Muscle of leg (tissue), 16 donors: ENCODE measurements around the gene ITGA6. TPM values are rescaled to one million over a fixed set of nuclear protein-coding genes. Genes with fewer than 3 reads are reported as not detected.
A peak's percentile ranks its signal among the peaks of the same experiment; 100 is the strongest.

Experiments used
- DNase-seq: peaks from one replicate; pipeline ENCODE4 v3.0.0; 2013
- H3K27ac ChIP-seq: one replicate; pipeline ENCODE4 v1.5.1; 2013; ENCODE audit warnings: mild to moderate bottlenecking, low read length, control low read depth
- H3K27me3 ChIP-seq: one replicate; pipeline ENCODE4 v1.6.1; 2013; ENCODE audit warnings: low read length; ENCODE audit not compliant: control insufficient read depth, insufficient read depth
- H3K36me3 ChIP-seq: one replicate; pipeline ENCODE4 v1.6.1; 2013; ENCODE audit warnings: low read length; ENCODE audit not compliant: control insufficient read depth, insufficient read depth
- H3K4me1 ChIP-seq: one replicate; pipeline ENCODE4 v1.6.1; 2013; ENCODE audit warnings: low read length; ENCODE audit not compliant: control insufficient read depth, insufficient read depth
- H3K4me3 ChIP-seq: one replicate; pipeline ENCODE4 v1.5.1; 2013; ENCODE audit warnings: low read length, control low read depth
- H3K9me3 ChIP-seq: replicated peaks from 2 replicates; pipeline ENCODE4 v1.6.1; 2013; ENCODE audit warnings: low read depth, low read length; ENCODE audit not compliant: control insufficient read depth
- WGBS: methylation state at CpG from one replicate; pipeline ENCODE4 v1.1.5; 2013; ENCODE audit warnings: missing lambda C conversion rate; ENCODE audit not compliant: insufficient coverage; 5-methylcytosine and 5-hydroxymethylcytosine counted together
- long read RNA-seq, 11 donors: transcript quantifications; one replicate each; lab custom pipeline, GENCODE V29; 2026
- polyA plus RNA-seq, 8 donors: library from polyadenylated mRNA; unstranded; fragments of 120-200 nt; gene quantifications; one replicate each; pipeline versions ENCODE4 v1.2.1 to v1.2.3, GENCODE V29; 2013; ENCODE audit warnings: inconsistent platforms in 1 of 8, low replicate concordance in 1 of 8; ENCODE audit not compliant: insufficient read length in 8 of 8, insufficient read depth in 1 of 8
- total RNA-seq: library from RNA; stranded (reverse); fragments of 120-200 nt; gene quantifications from one replicate; pipeline ENCODE4 v1.2.4, GENCODE V29; 2013

ITGA6 gene
- total RNA-seq (88.6 TPM), polyA plus RNA-seq (10 to 100 TPM; 61.6 to 99.0 (median 72.8) TPM)
- long read RNA-seq, donor 1, full-length matches to known transcripts = 3 of 8 reads
- long read RNA-seq, donor 1, partial matches to known transcripts = 5 of 8 reads
- long read RNA-seq, donor 1, other reads (novel, unspliced or antisense) = 0 of 8 reads
- long read RNA-seq, donor 2, full-length matches to known transcripts = 1 of 1 reads
- long read RNA-seq, donor 2, partial matches to known transcripts = 0 of 1 reads
- long read RNA-seq, donor 2, other reads (novel, unspliced or antisense) = 0 of 1 reads
- long read RNA-seq, donor 3, full-length matches to known transcripts = 4 of 28 reads
- long read RNA-seq, donor 3, partial matches to known transcripts = 24 of 28 reads
- long read RNA-seq, donor 3, other reads (novel, unspliced or antisense) = 0 of 28 reads
- long read RNA-seq, donor 4, full-length matches to known transcripts = 1 of 1 reads
- long read RNA-seq, donor 4, partial matches to known transcripts = 0 of 1 reads
- long read RNA-seq, donor 4, other reads (novel, unspliced or antisense) = 0 of 1 reads
- long read RNA-seq, donor 5, full-length matches to known transcripts = 7 of 43 reads
- long read RNA-seq, donor 5, partial matches to known transcripts = 36 of 43 reads
- long read RNA-seq, donor 5, other reads (novel, unspliced or antisense) = 0 of 43 reads
- long read RNA-seq, donor 6, full-length matches to known transcripts = 6 of 18 reads
- long read RNA-seq, donor 6, partial matches to known transcripts = 12 of 18 reads
- long read RNA-seq, donor 6, other reads (novel, unspliced or antisense) = 0 of 18 reads
- long read RNA-seq, donor 7, full-length matches to known transcripts = 4 of 10 reads
- long read RNA-seq, donor 7, partial matches to known transcripts = 6 of 10 reads
- long read RNA-seq, donor 7, other reads (novel, unspliced or antisense) = 0 of 10 reads
- long read RNA-seq, donor 8, full-length matches to known transcripts = 4 of 61 reads
- long read RNA-seq, donor 8, partial matches to known transcripts = 57 of 61 reads
- long read RNA-seq, donor 8, other reads (novel, unspliced or antisense) = 0 of 61 reads
- long read RNA-seq, donor 9, full-length matches to known transcripts = 1 of 20 reads
- long read RNA-seq, donor 9, partial matches to known transcripts = 19 of 20 reads
- long read RNA-seq, donor 9, other reads (novel, unspliced or antisense) = 0 of 20 reads
- long read RNA-seq, donor 10, full-length matches to known transcripts = 6 of 106 reads
- long read RNA-seq, donor 10, partial matches to known transcripts = 100 of 106 reads
- long read RNA-seq, donor 10, other reads (novel, unspliced or antisense) = 0 of 106 reads
- long read RNA-seq, donor 11, full-length matches to known transcripts = 3 of 12 reads
- long read RNA-seq, donor 11, partial matches to known transcripts = 9 of 12 reads
- long read RNA-seq, donor 11, other reads (novel, unspliced or antisense) = 0 of 12 reads

GRCh38 chr2:172427256-172427989, at the start of gene ITGA6:
TSS of gene ITGA6 (plus strand) at chr2:172427586.
- Histone ChIP-seq H3K4me1 (peaks cover 19% of the 10 kb centered on the region), H3K36me3 (no peaks in the 10 kb centered on the region), H3K9me3 (no peaks in the 10 kb centered on the region), H3K27ac (peak within 1 kb of the TSS; percentile 81), H3K27me3 (peaks cover 30% of the 10 kb centered on the region), H3K4me3 (peak within 1 kb of the TSS; percentile 66)
- peak; percentile 68 for DNase-seq
- WGBS = 0% methylated on average over 74 of the region's 79 CpGs

DNA sequence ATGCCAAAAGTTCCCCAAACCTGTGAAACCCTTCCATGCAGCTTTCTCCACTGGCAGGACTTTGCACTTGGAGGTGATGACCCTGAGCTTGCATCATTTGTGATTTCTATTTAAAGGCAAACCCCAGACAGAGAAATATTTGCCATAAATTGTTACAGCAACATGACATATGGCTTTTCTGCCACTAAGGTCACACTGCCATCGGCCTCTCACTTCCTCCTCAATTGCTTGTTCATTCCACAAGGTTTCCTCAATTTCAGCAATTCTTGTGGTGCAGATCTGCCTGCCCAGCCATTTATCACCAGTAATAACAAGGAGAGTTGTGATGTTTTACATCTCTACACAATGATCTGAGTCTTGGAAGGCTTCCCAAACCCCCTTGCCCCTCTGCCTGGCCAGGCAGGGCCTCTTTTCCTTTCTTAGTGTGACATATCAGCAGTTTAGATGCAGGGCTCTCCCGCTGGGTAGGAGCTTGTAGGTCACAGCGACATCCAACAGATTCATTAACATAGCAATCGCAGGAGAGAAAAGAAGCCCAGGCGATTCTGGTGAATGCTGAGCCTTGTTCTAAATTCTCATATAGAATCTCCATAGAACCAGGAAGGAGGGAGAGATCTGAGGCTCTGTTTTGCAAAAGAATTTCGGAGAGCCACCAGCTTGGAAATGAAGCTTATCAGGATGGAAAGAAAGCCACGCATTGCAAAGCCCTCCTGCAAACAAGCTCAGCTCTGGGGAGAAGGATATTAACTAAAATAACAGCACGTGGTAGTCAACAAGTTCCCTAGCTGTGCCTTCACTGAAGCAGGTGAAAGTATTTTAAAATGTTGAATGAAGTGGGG, 46.7 kb upstream of the ITGA6 start:
- no peak overlapping the region for H3K27ac ChIP-seq
- no peaks in the 10 kb centered on the region for H3K36me3 ChIP-seq
- WGBS = 23% methylated on average over 3 of the region's 8 CpGs
- peak; percentile 45 for DNase-seq
- no peaks in the 10 kb centered on the region for H3K9me3 ChIP-seq
- no peak overlapping the region for H3K4me3 ChIP-seq
- peaks cover 13% of the 10 kb centered on the region for H3K4me1 ChIP-seq
- H3K27me3 ChIP-seq = no peaks in the 10 kb centered on the region

DNA sequence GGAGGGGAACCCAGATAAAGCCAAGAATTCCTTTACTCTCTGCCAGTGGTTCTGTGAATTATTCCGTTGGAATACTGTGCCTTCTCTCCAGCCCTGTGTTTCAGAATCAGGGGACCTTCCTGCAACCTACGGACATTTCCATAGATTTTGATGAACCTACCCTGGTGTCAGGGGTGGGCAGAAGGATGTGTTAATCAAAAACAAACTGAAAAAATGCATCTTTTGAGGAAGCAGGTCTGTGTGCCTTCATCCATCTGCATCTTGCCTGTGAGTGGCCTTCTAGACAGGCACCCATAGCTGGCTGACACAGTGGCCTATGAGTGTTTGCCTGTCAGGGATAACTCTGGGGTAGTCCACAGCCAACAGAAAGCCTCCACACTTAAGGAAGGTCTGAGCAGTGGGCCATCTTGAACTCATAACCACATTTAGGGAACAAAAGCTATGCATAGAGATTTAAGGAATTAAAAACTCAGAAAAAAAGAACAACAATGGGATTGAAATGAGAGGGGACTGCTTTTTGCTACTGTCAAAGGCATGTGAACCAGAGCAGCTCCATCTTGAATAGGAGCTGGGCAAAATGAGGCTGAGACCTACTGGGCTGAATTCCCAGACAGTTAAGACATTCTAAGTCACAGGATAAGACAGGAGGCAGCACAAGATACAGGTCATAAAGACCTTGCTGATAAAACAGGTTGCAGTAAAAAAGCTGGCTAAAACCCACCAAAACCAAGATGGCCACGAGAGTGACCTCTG, 45.9 kb upstream of the ITGA6 start:
- Histone ChIP-seq H3K9me3 (no peaks in the 10 kb centered on the region), H3K4me3 (no peak overlapping the region), H3K4me1 (peaks cover 13% of the 10 kb centered on the region), H3K36me3 (no peaks in the 10 kb centered on the region), H3K27ac (no peak overlapping the region), H3K27me3 (no peaks in the 10 kb centered on the region)
- 60% methylated on average over 1 of the region's 3 CpGs for WGBS
- peak; percentile 42 for DNase-seq

DNA sequence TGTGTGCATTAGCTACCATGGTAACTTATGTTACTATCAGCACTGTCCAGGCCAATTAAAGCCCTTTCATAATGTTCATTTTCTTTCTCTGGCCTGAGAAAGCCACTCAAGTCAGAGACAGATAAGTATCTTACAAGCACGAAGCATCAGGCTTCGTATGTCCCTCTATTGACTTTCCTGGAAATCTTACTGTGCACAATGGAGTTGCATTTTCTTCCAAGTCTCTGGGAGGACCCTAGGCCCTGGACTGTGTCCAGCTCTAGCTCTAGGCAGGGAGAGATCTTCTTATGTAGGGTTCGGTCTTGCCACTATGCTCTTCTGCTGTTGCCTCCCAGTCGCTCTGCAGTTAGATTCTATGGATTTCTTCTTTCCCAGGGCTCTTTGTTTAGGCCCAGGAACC, 40.0 kb upstream of the ITGA6 start:
- Histone ChIP-seq H3K27me3 (no peaks in the 10 kb centered on the region), H3K4me1 (no peaks in the 10 kb centered on the region), H3K9me3 (no peaks in the 10 kb centered on the region), H3K27ac (no peak overlapping the region), H3K4me3 (no peak overlapping the region), H3K36me3 (no peaks in the 10 kb centered on the region)
- peak; percentile 53 for DNase-seq
- 31% methylated on average over 2 of the region's 4 CpGs for WGBS

GRCh38 chr2:172389685-172390339, 37.6 kb upstream of the ITGA6 start:
- H3K4me1 ChIP-seq = peaks cover 7% of the 10 kb centered on the region
- H3K27ac ChIP-seq = peak overlapping the region; percentile 10
- H3K9me3 ChIP-seq = no peaks in the 10 kb centered on the region
- no peaks in the 10 kb centered on the region for H3K27me3 ChIP-seq
- DNase-seq = no peak
- H3K36me3 ChIP-seq = no peaks in the 10 kb centered on the region
- WGBS = 81% methylated on average over 2 of the region's 4 CpGs
- no peak overlapping the region for H3K4me3 ChIP-seq

GRCh38 chr2:172394002-172394401, 33.4 kb upstream of the ITGA6 start:
- DNase-seq = peak; percentile 97

DNA sequence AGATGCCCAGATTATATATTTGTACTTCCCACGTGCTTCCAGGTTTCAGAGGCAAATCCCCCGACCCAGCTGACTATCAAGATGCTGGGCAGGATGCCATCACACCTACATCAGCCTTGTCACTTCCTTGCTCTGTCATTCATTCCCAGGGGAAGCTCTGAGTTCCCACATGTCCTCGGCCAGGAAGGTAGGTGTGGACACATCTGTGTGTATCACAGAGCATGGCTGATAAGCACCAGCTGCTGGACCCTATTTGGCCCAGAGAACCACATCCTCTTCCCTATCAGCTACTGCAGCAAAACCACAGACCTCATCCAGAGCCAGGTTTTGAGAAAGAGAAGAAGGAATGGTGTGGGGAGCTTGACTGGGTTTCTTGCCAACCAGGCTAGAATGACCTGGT, 31.9 kb upstream of the ITGA6 start:
- Histone ChIP-seq H3K4me1 (peaks cover 36% of the 10 kb centered on the region), H3K36me3 (no peaks in the 10 kb centered on the region), H3K27ac (no peak overlapping the region), H3K27me3 (no peaks in the 10 kb centered on the region), H3K4me3 (no peak overlapping the region), H3K9me3 (no peaks in the 10 kb centered on the region)
- DNase-seq = peak; percentile 40
- WGBS = 46% methylated on average over 2 of the region's 3 CpGs

More at GRCh38 chr2:172394002-172394401, 33.4 kb upstream of the ITGA6 start:
- Histone ChIP-seq H3K27me3 (no peaks in the 10 kb centered on the region), H3K36me3 (no peaks in the 10 kb centered on the region), H3K4me1 (peaks cover 36% of the 10 kb centered on the region), H3K27ac (peak overlapping the region; percentile 80), H3K9me3 (no peaks in the 10 kb centered on the region), H3K4me3 (no peak overlapping the region)
- no CpG with 5 or more reads among the region's 1 CpG for WGBS
